AG09319 (cell line): Measurements from ENCODE around the gene PRKAR2B.
"Not testable (repeated sequence)": the region's sequence is repeated elsewhere in the genome, so short reads cannot be mapped to it uniquely, and the experiment has no call there.

ENCODE experiments used
- DNase-seq: peaks from one replicate; pipeline ENCODE4 v3.0.0-alpha.2; 2010; ENCODE audit warnings: low read depth; ENCODE audit errors: extremely low read depth
- CTCF ChIP-seq: IDR thresholded peaks from 2 replicates; pipeline ENCODE4 v1.5.1; 2011; ENCODE audit warnings: low read depth, mild to moderate bottlenecking, inconsistent platforms, low read length, moderate library complexity

Gene PRKAR2B

GRCh38 chr7:107152011-107152410 lies 107.5 kb downstream of the PRKAR2B start:
- TF ChIP-seq CTCF: no peak
- DNase-seq: no peak

GRCh38 chr7:107154826-107155225 lies 110.3 kb downstream of the PRKAR2B start:
- TF ChIP-seq CTCF: no peak
- no peak for DNase-seq

- DNase-seq: not testable (repeated sequence)
Measured at GRCh38 chr7:107155726-107156125, 111.2 kb downstream of the PRKAR2B start.

DNA sequence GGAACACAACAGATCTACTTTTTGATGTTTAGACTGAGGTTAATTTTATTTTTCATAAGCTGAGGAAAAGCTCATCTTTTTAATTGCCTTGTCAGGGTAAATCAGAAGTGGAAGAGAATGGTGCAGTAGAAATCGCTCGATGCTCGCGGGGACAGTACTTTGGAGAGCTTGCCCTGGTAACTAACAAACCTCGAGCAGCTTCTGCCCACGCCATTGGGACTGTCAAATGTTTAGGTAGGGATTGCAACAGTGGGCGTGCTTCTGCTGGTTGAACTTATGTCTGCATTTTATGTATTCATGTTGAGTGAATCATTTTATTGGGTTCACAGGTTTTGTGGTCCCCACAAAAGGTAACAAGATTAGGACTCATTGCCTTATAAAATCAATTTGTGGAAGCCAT lies 112.6 kb downstream of the PRKAR2B start:
- no peak for DNase-seq
- TF ChIP-seq CTCF: no peak

GRCh38 chr7:107158028-107158427 lies 113.5 kb downstream of the PRKAR2B start:
- no peak for TF ChIP-seq CTCF
- no peak for DNase-seq

DNA sequence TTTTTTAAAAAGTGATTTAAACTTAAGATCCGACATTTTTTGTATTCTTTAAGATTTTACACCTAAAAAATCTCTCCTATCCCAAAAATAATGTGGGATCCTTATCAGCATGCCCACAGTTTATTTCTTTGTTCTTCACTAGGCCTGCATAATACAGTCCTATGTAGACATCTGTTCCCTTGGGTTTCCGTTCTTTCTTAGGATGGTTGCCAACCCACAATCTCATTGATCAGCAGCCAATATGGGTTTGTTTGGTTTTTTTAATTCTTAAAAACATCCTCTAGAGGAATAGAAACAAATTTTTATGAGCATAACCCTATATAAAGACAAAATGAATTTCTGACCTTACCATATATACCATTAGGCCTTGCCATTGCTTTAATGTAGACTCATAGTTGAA lies 115.9 kb downstream of the PRKAR2B start:
- no peak for TF ChIP-seq CTCF
- DNase-seq: no peak

DNA sequence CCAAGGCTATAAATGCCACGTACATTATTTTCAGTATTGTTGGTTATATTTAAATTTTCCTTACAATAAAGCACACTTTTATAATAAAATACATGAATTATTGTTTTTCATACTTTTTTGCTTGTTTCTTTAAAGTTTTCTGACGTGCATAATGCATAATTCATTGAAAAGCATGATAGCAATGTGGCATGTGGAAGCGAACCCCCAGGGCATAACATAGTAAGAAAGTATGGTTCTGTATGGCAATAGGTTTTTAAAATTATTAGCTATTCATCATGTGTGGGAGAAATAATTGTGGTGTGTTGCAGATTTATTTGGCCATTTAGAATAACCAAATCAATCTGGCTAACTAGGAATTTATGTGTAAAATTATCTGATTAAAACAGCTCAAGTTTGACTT lies 116.9 kb downstream of the PRKAR2B start:
- TF ChIP-seq CTCF: no peak
- DNase-seq: no peak

DNA sequence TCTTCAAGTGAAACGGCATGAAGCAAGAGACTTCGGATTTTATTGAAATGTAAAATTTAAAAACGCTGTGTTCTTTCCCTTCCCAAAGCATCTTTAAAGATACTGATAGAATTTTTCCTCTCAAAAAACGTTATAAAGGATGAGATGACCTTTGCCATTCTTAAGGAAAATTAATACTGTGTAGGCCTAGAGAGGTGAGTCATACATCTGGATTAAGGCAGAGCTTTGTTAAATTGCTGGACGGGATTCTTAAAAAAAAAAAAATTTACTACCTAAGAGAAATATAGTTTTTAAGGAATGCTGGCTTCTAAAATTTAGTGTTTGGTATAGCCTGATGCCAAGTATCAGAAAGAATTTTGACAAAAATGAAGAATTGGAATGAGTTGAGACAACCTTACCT lies 118.0 kb downstream of the PRKAR2B start:
- no peak for TF ChIP-seq CTCF
- no peak for DNase-seq
